SK-N-SH (cell line): ENCODE measurements around the gene RNF111. TPM values are rescaled to one million over a fixed set of nuclear protein-coding genes. Genes with fewer than 3 reads are reported as not detected.

Source experiments
- CTCF ChIA-PET: fragments of 300-600, 350-600 bp; formaldehyde crosslinking; extraction: SDS; loops from one replicate; lab custom pipeline; 2021; lab: Yijun Ruan, JAX
- POLR2A ChIA-PET: fragments of 350-600 bp; sonication (Branson Sonifier 250); formaldehyde crosslinking; extraction: SDS; loops from one replicate; lab custom pipeline; 2020; ENCODE audit warnings: antibody characterized with exemption, inconsistent platforms; lab: Yijun Ruan, JAX
- DNase-seq: peaks from one replicate; pipeline ENCODE4 v3.0.0; 2012
- H2AFZ ChIP-seq: fragments of 200-600 bp; sonication (generic); 2 replicates; pipeline ENCODE4 v1.8.1; 2016; ENCODE audit warnings: antibody characterized with exemption, mild to moderate bottlenecking, low read depth
- H3F3A ChIP-seq: fragments of 200-600 bp; sonication (generic); replicated peaks from 2 replicates; pipeline ENCODE3; 2016; ENCODE audit warnings: antibody characterized with exemption, mild to moderate bottlenecking; ENCODE audit not compliant: insufficient read depth
- H3K27ac ChIP-seq, 2 experiments: fragments of 200-500 bp in 1 of 2; fragments of 200-600 bp in 1 of 2; sonication (Bioruptor generic) in 1 of 2; sonication (generic), shearing (Covaris generic) in 1 of 2; 2 replicates each; pipeline versions ENCODE4 v1.5.1 to v1.6.1; 2014 to 2016; ENCODE audit warnings: low read depth in 2 of 2, inconsistent platforms in 1 of 2, low read length in 1 of 2, mild to moderate bottlenecking in 1 of 2, mixed read lengths in 1 of 2
- H3K27me3 ChIP-seq: fragments of 200-600 bp; sonication (generic), shearing (Covaris generic); 2 replicates; pipeline ENCODE4 v1.6.1; 2016; ENCODE audit warnings: mixed run types; ENCODE audit not compliant: insufficient read depth
- H3K36me3 ChIP-seq, 2 experiments: fragments of 200-500 bp in 1 of 2; fragments of 200-600 bp in 1 of 2; sonication (Bioruptor generic) in 1 of 2; sonication (generic) in 1 of 2; replicated peaks in 1 of 2; 2 replicates each; pipeline versions ENCODE3 to v1.5.1; 2014 to 2016; ENCODE audit warnings: low read length in 1 of 2, mild to moderate bottlenecking in 1 of 2; ENCODE audit not compliant: insufficient read depth in 2 of 2, control insufficient read depth in 1 of 2
- H3K4me1 ChIP-seq, 2 experiments: fragments of 200-500 bp in 1 of 2; fragments of 200-600 bp in 1 of 2; sonication (Bioruptor generic) in 1 of 2; sonication (generic), shearing (Covaris generic) in 1 of 2; 2 replicates each; pipeline versions ENCODE4 v1.5.1 to v1.6.1; 2014 to 2016; ENCODE audit warnings: low read depth in 1 of 2, low read length in 1 of 2, mixed run types in 1 of 2; ENCODE audit not compliant: insufficient read depth in 2 of 2, control insufficient read depth in 1 of 2
- H3K4me2 ChIP-seq: fragments of 200-600 bp; sonication (generic), shearing (Covaris generic); 2 replicates; pipeline ENCODE4 v1.6.1; 2017; ENCODE audit warnings: mixed run types
- H3K4me3 ChIP-seq, 2 experiments: fragments of 200-500 bp in 1 of 2; fragments of 200-600 bp in 1 of 2; sonication (Bioruptor generic) in 1 of 2; sonication (generic), shearing (Covaris generic) in 1 of 2; 2 replicates each; pipeline versions ENCODE4 v1.5.1 to v1.8.1; 2014 to 2016; ENCODE audit warnings: low read depth in 2 of 2, inconsistent platforms in 1 of 2, low read length in 1 of 2, mild to moderate bottlenecking in 1 of 2, mixed read lengths in 1 of 2, moderate library complexity in 1 of 2
- H3K79me2 ChIP-seq: fragments of 200-600 bp; sonication (generic); 2 replicates; pipeline ENCODE4 v1.8.1; 2017; ENCODE audit warnings: mild to moderate bottlenecking; ENCODE audit not compliant: insufficient read depth
- H3K9ac ChIP-seq: fragments of 200-600 bp; sonication (generic); 2 replicates; pipeline ENCODE4 v1.6.1; 2017; ENCODE audit warnings: mixed run types
- H3K9me2 ChIP-seq: fragments of 200-600 bp; sonication (generic); 2 replicates; pipeline ENCODE4 v1.6.1; 2017; ENCODE audit warnings: mixed run types
- H3K9me3 ChIP-seq: fragments of 200-600 bp; sonication (generic); 2 replicates; pipeline ENCODE4 v1.6.1; 2017; ENCODE audit warnings: mixed run types, mild to moderate bottlenecking, moderate library complexity
- H4K20me1 ChIP-seq: fragments of 200-600 bp; sonication (generic); 2 replicates; pipeline ENCODE4 v1.6.1; 2017; ENCODE audit warnings: mild to moderate bottlenecking, mixed run types; ENCODE audit not compliant: insufficient read depth
- GABPA ChIP-seq: IDR thresholded peaks from 2 replicates; pipeline ENCODE4 v1.4.0; 2012; ENCODE audit warnings: low read depth, mild to moderate bottlenecking
- SMC3 ChIP-seq: IDR thresholded peaks from 2 replicates; pipeline ENCODE4 v1.6.1; 2012; ENCODE audit warnings: low read depth, low read length, improper control_type of control experiment
- TEAD4 ChIP-seq: IDR thresholded peaks from 2 replicates; pipeline ENCODE4 v1.4.0; 2012; ENCODE audit warnings: mild to moderate bottlenecking, borderline replicate concordance; ENCODE audit not compliant: insufficient read depth
- USF1 ChIP-seq: IDR thresholded peaks from 2 replicates; pipeline ENCODE4 v1.4.0; 2012; ENCODE audit warnings: low read depth, borderline replicate concordance
- YY1 ChIP-seq: IDR thresholded peaks from 2 replicates; pipeline ENCODE4 v1.4.0; 2012; ENCODE audit warnings: low read depth, mild to moderate bottlenecking
- ZBTB33 ChIP-seq: IDR thresholded peaks from 2 replicates; pipeline ENCODE4 v1.4.0; 2012; ENCODE audit warnings: low read depth, borderline replicate concordance
- WGBS: methylation state at CpG from one replicate; pipeline ENCODE4 v1.1.6; 2017; ENCODE audit warnings: low lambda C conversion rate; 5-methylcytosine and 5-hydroxymethylcytosine counted together
- polyA plus RNA-seq, 3 experiments: library from polyadenylated mRNA; depleted of rRNA; stranded (reverse); fragments of >200 nt; gene quantifications; 2 replicates each; pipeline ENCODE4 v1.2.3, GENCODE V29; 2012

The RNF111 gene
- polyA plus RNA-seq, 1 of the 3 experiments (the other 2 are of a cell fraction): 16.5 TPM

GRCh38 chr15:59042041-59042440 is 54.6 kb downstream of the RNF111 start:
- H2AFZ ChIP-seq: no peak overlapping the region
- peaks cover 96% of the 10 kb centered on the region for H3K79me2 ChIP-seq
- peaks cover 33% of the 10 kb centered on the region for H4K20me1 ChIP-seq
- TF ChIP-seq GABPA (no peak), YY1 (no peak), SMC3 (no peak)
- H3K9me3 ChIP-seq: no peaks in the 10 kb centered on the region
- ChIA-PET POLR2A (no interaction called here), CTCF (interaction anchor here (1.3 to 1.6 kb wide), 2 partner anchors 14 to 491 kb away, joined by 3 to 4 read pairs; no protein-coding TSS in a partner anchor)
- 96% methylated on average over 6 of the region's 6 CpGs for WGBS
- no peak overlapping the region for H3K4me2 ChIP-seq
- H3K27me3 ChIP-seq: no peaks in the 10 kb centered on the region
- peaks cover 0 to 48% of the 10 kb centered on the region in 2 experiments for H3K36me3 ChIP-seq
- H3K9ac ChIP-seq: no peak overlapping the region
- DNase-seq: no peak
- no peak overlapping the region for H3K27ac ChIP-seq
- H3K4me3 ChIP-seq: no peak overlapping the region
- H3K4me1 ChIP-seq: no peaks in the 10 kb centered on the region; a peak in 1 of 4 replicates
- H3K9me2 ChIP-seq: no peaks in the 10 kb centered on the region
- H3F3A ChIP-seq: peaks cover 2% of the 10 kb centered on the region

GRCh38 chr15:59048897-59049296 is 61.4 kb downstream of the RNF111 start:
- no peaks in the 10 kb centered on the region for H3K27me3 ChIP-seq
- POLR2A ChIA-PET: no interaction called here
- peaks cover 0 to 10% of the 10 kb centered on the region in 2 experiments; a peak in 2 of 4 replicates for H3K4me1 ChIP-seq
- peaks cover 74% of the 10 kb centered on the region for H3K79me2 ChIP-seq
- H3K9me2 ChIP-seq: no peaks in the 10 kb centered on the region
- H3K4me3 ChIP-seq: no peak overlapping the region
- TF ChIP-seq TEAD4 (no peak), ZBTB33 (no peak), USF1 (no peak)
- peaks cover 2 to 26% of the 10 kb centered on the region in 2 experiments for H3K36me3 ChIP-seq
- H4K20me1 ChIP-seq: peaks cover 7% of the 10 kb centered on the region
- DNase-seq: no peak
- H3K4me2 ChIP-seq: no peak overlapping the region
- no peak overlapping the region for H3K27ac ChIP-seq
- over 99% methylated on average over 3 of the region's 3 CpGs for WGBS
- H3K9ac ChIP-seq: no peak overlapping the region
- H3F3A ChIP-seq: peaks cover 6% of the 10 kb centered on the region
- CTCF ChIA-PET: no interaction called here
- no peaks in the 10 kb centered on the region for H3K9me3 ChIP-seq
- no peak overlapping the region for H2AFZ ChIP-seq
